H1 (cell line): Measurements from ENCODE around the gene HDLBP. TPM values are rescaled to one million over a fixed set of nuclear protein-coding genes. Genes with fewer than 3 reads are reported as not detected.

Source experiments
- CTCF ChIA-PET: fragments of 300-600 bp; sonication (Branson Sonifier 250); formaldehyde crosslinking; loops from one replicate; lab custom pipeline; 2021; ENCODE audit not compliant: partially characterized antibody; lab: Charles Lee
- POLR2A ChIA-PET: fragments of 300-600 bp; sonication (Branson Sonifier 250); formaldehyde crosslinking; loops from one replicate; lab custom pipeline; 2021; ENCODE audit warnings: inconsistent platforms; ENCODE audit not compliant: partially characterized antibody; lab: Charles Lee
- DNase-seq, 2 experiments: peaks; one replicate each; pipeline versions ENCODE4 v3.0.0 to v3.0.0-alpha.2; 2010 to 2022; ENCODE audit warnings: low spot score in 2 of 2, low read depth in 1 of 2, mixed read lengths in 1 of 2
- FAIRE-seq: peaks from 2 replicates; lab custom pipeline; 2011; peaks lifted over from hg19 to GRCh38; lab: Jason Lieb, UNC
- H2AFZ ChIP-seq: 2 replicates; pipeline ENCODE4 v1.8.1; 2012; ENCODE audit warnings: low read length, inconsistent platforms
- H2AK5ac ChIP-seq: 2 replicates; pipeline ENCODE4 v1.6.1; 2013; ENCODE audit warnings: low read depth, low read length
- H2BK120ac ChIP-seq: replicated peaks from 2 replicates; pipeline ENCODE3; 2013; ENCODE audit warnings: low read depth, low read length, inconsistent platforms
- H2BK12ac ChIP-seq: 2 replicates; pipeline ENCODE4 v1.6.1; 2013; ENCODE audit warnings: low read depth, low read length
- H2BK15ac ChIP-seq: 2 replicates; pipeline ENCODE4 v1.6.1; 2013; ENCODE audit warnings: low read length
- H2BK20ac ChIP-seq: 2 replicates; pipeline ENCODE4 v1.6.1; 2013; ENCODE audit warnings: low read length
- H2BK5ac ChIP-seq: 2 replicates; pipeline ENCODE4 v1.6.1; 2013; ENCODE audit warnings: low read depth, low read length
- H3K14ac ChIP-seq: 2 replicates; pipeline ENCODE4 v1.6.1; 2013; ENCODE audit warnings: inconsistent platforms; ENCODE audit not compliant: insufficient read length
- H3K18ac ChIP-seq: 2 replicates; pipeline ENCODE4 v1.6.1; 2013; ENCODE audit warnings: low read length; ENCODE audit errors: extremely low read depth
- H3K23ac ChIP-seq: 2 replicates; pipeline ENCODE4 v1.6.1; 2013; ENCODE audit warnings: inconsistent platforms; ENCODE audit not compliant: insufficient read length
- H3K23me2 ChIP-seq: 2 replicates; pipeline ENCODE4 v1.6.1; 2013; ENCODE audit warnings: low read depth, low read length
- H3K27ac ChIP-seq: 2 replicates; pipeline ENCODE4 v1.6.1; 2011; ENCODE audit warnings: low read depth, low read length, inconsistent platforms
- H3K27me3 ChIP-seq, 4 experiments: replicated peaks in 1 of 4; 1 replicate in 1 of 4; 2 replicates in 3 of 4; pipeline versions ENCODE4 v1.6.1 to v1.8.1; 2011 to 2013; ENCODE audit warnings: low read length in 3 of 4, mild to moderate bottlenecking in 3 of 4, inconsistent platforms in 2 of 4, mixed read lengths in 2 of 4, moderate library complexity in 1 of 4; ENCODE audit not compliant: control insufficient read depth in 3 of 4, insufficient read depth in 3 of 4; ENCODE audit errors: extremely low read depth in 1 of 4
- H3K36me3 ChIP-seq, 4 experiments: 2 replicates each; pipeline versions ENCODE4 v1.6.1 to v1.8.1; 2011 to 2013; ENCODE audit warnings: mild to moderate bottlenecking in 4 of 4, low read length in 3 of 4, moderate library complexity in 2 of 4, control low read depth in 1 of 4, inconsistent platforms in 1 of 4; ENCODE audit not compliant: insufficient read depth in 4 of 4, control insufficient read depth in 2 of 4
- H3K4ac ChIP-seq: replicated peaks from 2 replicates; pipeline ENCODE3; 2013; ENCODE audit warnings: low read length, low read depth, mixed read lengths, inconsistent platforms; ENCODE audit not compliant: insufficient read length
- H3K4me1 ChIP-seq, 4 experiments: replicated peaks in 1 of 4; 1 replicate in 1 of 4; 2 replicates in 3 of 4; pipeline versions ENCODE4 v1.6.1 to v1.8.1; 2011 to 2013; ENCODE audit warnings: low read length in 3 of 4, inconsistent platforms in 2 of 4, mixed read lengths in 1 of 4; ENCODE audit not compliant: insufficient read depth in 4 of 4, control insufficient read depth in 3 of 4
- H3K4me2 ChIP-seq, 2 experiments: 2 replicates each; pipeline versions ENCODE4 v1.6.1 to v1.8.1; 2011 to 2013; ENCODE audit warnings: low read depth in 2 of 2, low read length in 2 of 2, control low read depth in 1 of 2, inconsistent platforms in 1 of 2, mild to moderate bottlenecking in 1 of 2; ENCODE audit not compliant: insufficient read depth in 1 of 2
- H3K4me3 ChIP-seq, 4 experiments: fragments of 200-600, 300-600 bp in 1 of 4; sonication (generic), shearing (Covaris generic), sonication (Bioruptor Twin) in 1 of 4; 2 replicates each; pipeline versions ENCODE4 v1.5.1 to v1.8.1; 2011 to 2016; ENCODE audit warnings: low read length in 4 of 4, low read depth in 3 of 4, control low read depth in 2 of 4, inconsistent platforms in 2 of 4, mild to moderate bottlenecking in 2 of 4, mixed read lengths in 1 of 4, moderate library complexity in 1 of 4; ENCODE audit not compliant: insufficient read depth in 2 of 4; ENCODE audit errors: extremely low read depth in 1 of 4
- H3K56ac ChIP-seq: replicated peaks from 2 replicates; pipeline ENCODE3; 2013; ENCODE audit warnings: low read depth, mild to moderate bottlenecking, mixed read lengths, low read length, inconsistent platforms; ENCODE audit not compliant: insufficient read length
- H3K79me1 ChIP-seq: 2 replicates; pipeline ENCODE4 v1.6.1; 2013; ENCODE audit warnings: low read depth, low read length, control low read depth
- H3K79me2 ChIP-seq, 2 experiments: 2 replicates each; pipeline versions ENCODE4 v1.6.1 to v1.8.1; 2012 to 2013; ENCODE audit warnings: low read length in 2 of 2, mild to moderate bottlenecking in 2 of 2, inconsistent platforms in 1 of 2; ENCODE audit not compliant: insufficient read depth in 2 of 2, control insufficient read depth in 1 of 2
- H3K9ac ChIP-seq, 4 experiments: replicated peaks in 1 of 4; 1 replicate in 1 of 4; 2 replicates in 3 of 4; pipeline versions ENCODE4 v1.6.1 to v1.8.1; 2011 to 2013; ENCODE audit warnings: low read depth in 3 of 4, low read length in 3 of 4, control low read depth in 2 of 4, mild to moderate bottlenecking in 2 of 4, moderate library complexity in 2 of 4, inconsistent platforms in 1 of 4; ENCODE audit errors: extremely low read depth in 1 of 4
- H3K9me3 ChIP-seq, 2 experiments: 2 replicates each; pipeline versions ENCODE4 v1.6.1 to v1.8.1; 2012 to 2013; ENCODE audit warnings: mild to moderate bottlenecking in 2 of 2, moderate library complexity in 2 of 2, control low read depth in 1 of 2, inconsistent platforms in 1 of 2, low read depth in 1 of 2, low read length in 1 of 2, mixed read lengths in 1 of 2; ENCODE audit not compliant: insufficient read depth in 2 of 2
- H4K20me1 ChIP-seq, 2 experiments: replicated peaks in 1 of 2; 2 replicates each; pipeline versions ENCODE3 to v1.8.1; 2011 to 2013; ENCODE audit warnings: inconsistent platforms in 2 of 2, low read length in 2 of 2, mild to moderate bottlenecking in 1 of 2; ENCODE audit not compliant: insufficient read depth in 2 of 2, control insufficient read depth in 1 of 2
- H4K5ac ChIP-seq: 2 replicates; pipeline ENCODE4 v1.6.1; 2013; ENCODE audit warnings: low read length, low read depth, mixed read lengths, inconsistent platforms; ENCODE audit not compliant: insufficient read length
- H4K8ac ChIP-seq: 2 replicates; pipeline ENCODE4 v1.8.0; 2013; ENCODE audit warnings: mild to moderate bottlenecking, moderate library complexity, low read length, inconsistent platforms; ENCODE audit not compliant: insufficient read depth; ENCODE audit errors: extremely low read depth
- H4K91ac ChIP-seq: replicated peaks from 2 replicates; pipeline ENCODE3; 2013; ENCODE audit warnings: low read length, mixed read lengths, inconsistent platforms; ENCODE audit not compliant: insufficient read length
- SRF ChIP-seq: IDR thresholded peaks from 2 replicates; pipeline ENCODE4 v1.6.1; 2011; ENCODE audit warnings: mild to moderate bottlenecking, low read depth, low read length, moderate library complexity
- WGBS, 2 experiments: shearing (Covaris generic) in 1 of 2; methylation state at CpG; one replicate each; pipeline versions ENCODE4 v1.1.6 to v1.1.7; 2013 to 2015; ENCODE audit warnings: low lambda C conversion rate in 2 of 2, mixed read lengths in 2 of 2, inconsistent platforms in 1 of 2, low coverage in 1 of 2, missing lambda C conversion rate in 1 of 2; ENCODE audit not compliant: insufficient replicate concordance in 2 of 2, insufficient coverage in 1 of 2, insufficient read length in 1 of 2; ENCODE audit errors: extremely low coverage in 1 of 2, missing lambda C conversion rate in 1 of 2; 5-methylcytosine and 5-hydroxymethylcytosine counted together
- polyA plus RNA-seq, 7 experiments: library from polyadenylated mRNA; depleted of rRNA in 3 of 7; stranded (reverse) in 5 of 7; unstranded in 2 of 7; fragments of >200 nt in 5 of 7; fragments of 200-250 nt in 2 of 7; gene quantifications; 1 replicate in 5 of 7; 2 replicates in 1 of 7; 4 replicates in 1 of 7; pipeline versions ENCODE4 v1.2.1 to v1.2.3, GENCODE V29; 2011 to 2013; ENCODE audit warnings: missing spikeins in 2 of 7, mixed read lengths in 2 of 7
- total RNA-seq: library from RNA; stranded (reverse); fragmentation: NEBNext Ultra II Directional; extraction: Animal tissue kit (Norgen Biotek cat#: 25700); gene quantifications from 2 replicates; pipeline ENCODE4 v1.2.1, GENCODE V29; 2021
- TF ChIP-seq, protein P1 (sequence below): IDR thresholded peaks from 2 replicates; pipeline ENCODE4 v1.6.1; 2012; ENCODE audit warnings: low read length, inconsistent platforms

The HDLBP gene
- total and polyA plus RNA-seq, 2 of the 8 experiments (the other 6 are each of a cell fraction or from before 2014, with no cell fraction given), result 185 to 360 TPM

- H3K4ac ChIP-seq, result no peak overlapping the region
- no peak for FAIRE-seq
- POLR2A ChIA-PET, result interaction anchor here (1.1 to 4.6 kb wide), 5 partner anchors 10 to 90 kb away, joined by 3 to 47 read pairs (median 3); partner anchors contain the start of genes HDLBP and SEPTIN2
- DNase-seq, result no peak
- no peaks in the 10 kb centered on the region for H3K23me2 ChIP-seq
- no peak overlapping the region for H4K5ac ChIP-seq
- no peak overlapping the region for H2BK12ac ChIP-seq
- H4K8ac ChIP-seq, result no peak overlapping the region
- H2BK120ac ChIP-seq, result no peak overlapping the region
- no peak overlapping the region for H3K9ac ChIP-seq
- H3K4me1 ChIP-seq, result peaks cover 0 to 3% (median 1%) of the 10 kb centered on the region in 4 experiments; a peak in 2 of 7 replicates
- H3K18ac ChIP-seq, result no peak overlapping the region
- H3K27ac ChIP-seq, result no peak overlapping the region
- H2AK5ac ChIP-seq, result no peak overlapping the region
- CTCF ChIA-PET, result interaction anchor here (1.2 to 2.7 kb wide), 4 partner anchors 9 to 44 kb away, joined by 4 to 16 read pairs (median 4); no protein-coding TSS in a partner anchor
- no peak overlapping the region for H2BK20ac ChIP-seq
- no peak overlapping the region for H3K23ac ChIP-seq
- H3K27me3 ChIP-seq, result no peaks in the 10 kb centered on the region
- H3K79me2 ChIP-seq, result peaks cover 36 to 96% of the 10 kb centered on the region in 2 experiments
- TF ChIP-seq, protein P1, sequence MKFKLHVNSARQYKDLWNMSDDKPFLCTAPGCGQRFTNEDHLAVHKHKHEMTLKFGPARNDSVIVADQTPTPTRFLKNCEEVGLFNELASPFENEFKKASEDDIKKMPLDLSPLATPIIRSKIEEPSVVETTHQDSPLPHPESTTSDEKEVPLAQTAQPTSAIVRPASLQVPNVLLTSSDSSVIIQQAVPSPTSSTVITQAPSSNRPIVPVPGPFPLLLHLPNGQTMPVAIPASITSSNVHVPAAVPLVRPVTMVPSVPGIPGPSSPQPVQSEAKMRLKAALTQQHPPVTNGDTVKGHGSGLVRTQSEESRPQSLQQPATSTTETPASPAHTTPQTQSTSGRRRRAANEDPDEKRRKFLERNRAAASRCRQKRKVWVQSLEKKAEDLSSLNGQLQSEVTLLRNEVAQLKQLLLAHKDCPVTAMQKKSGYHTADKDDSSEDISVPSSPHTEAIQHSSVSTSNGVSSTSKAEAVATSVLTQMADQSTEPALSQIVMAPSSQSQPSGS, result no peak
- no peak for TF ChIP-seq SRF
- H3K9me3 ChIP-seq, result no peaks in the 10 kb centered on the region
- H2BK15ac ChIP-seq, result no peak overlapping the region
- H4K20me1 ChIP-seq, result peaks cover 13 to 19% of the 10 kb centered on the region in 2 experiments
- H2BK5ac ChIP-seq, result no peak overlapping the region
- no peak overlapping the region for H3K14ac ChIP-seq
- 91% methylated on average over 3 of the region's 3 CpGs; no CpG with 5 or more reads in 1 of the 2 experiments for WGBS, 2 experiments
- no peak overlapping the region for H3K4me2 ChIP-seq
- H3K79me1 ChIP-seq, result peaks cover 20% of the 10 kb centered on the region
- 0 out of 8 replicates have a peak, but pooled peaks cover 0 to under 1% (median 0%) of the 10 kb centered on the region in 4 experiments for H3K36me3 ChIP-seq
- H3K4me3 ChIP-seq, result no peak overlapping the region
- H4K91ac ChIP-seq, result no peak overlapping the region
- no peak overlapping the region for H2AFZ ChIP-seq
- no peak overlapping the region for H3K56ac ChIP-seq
Measured at GRCh38 chr2:241302083-241302482, 13.4 kb downstream of the HDLBP start.
